GM18907 (cell line): Measurements from ENCODE around the gene ABCA7.
"Not testable (repeated sequence)": the region's sequence is repeated elsewhere in the genome, so short reads cannot be mapped to it uniquely, and the experiment has no call there.

Experiments used
- ATAC-seq: cut with Tn5 transposase; IDR thresholded peaks from one replicate; pipeline ENCODE4 v1.9.1; 2021; ENCODE audit warnings: mild to moderate bottlenecking, moderate library complexity; ENCODE audit not compliant: unreplicated experiment

The ABCA7 gene

DNA sequence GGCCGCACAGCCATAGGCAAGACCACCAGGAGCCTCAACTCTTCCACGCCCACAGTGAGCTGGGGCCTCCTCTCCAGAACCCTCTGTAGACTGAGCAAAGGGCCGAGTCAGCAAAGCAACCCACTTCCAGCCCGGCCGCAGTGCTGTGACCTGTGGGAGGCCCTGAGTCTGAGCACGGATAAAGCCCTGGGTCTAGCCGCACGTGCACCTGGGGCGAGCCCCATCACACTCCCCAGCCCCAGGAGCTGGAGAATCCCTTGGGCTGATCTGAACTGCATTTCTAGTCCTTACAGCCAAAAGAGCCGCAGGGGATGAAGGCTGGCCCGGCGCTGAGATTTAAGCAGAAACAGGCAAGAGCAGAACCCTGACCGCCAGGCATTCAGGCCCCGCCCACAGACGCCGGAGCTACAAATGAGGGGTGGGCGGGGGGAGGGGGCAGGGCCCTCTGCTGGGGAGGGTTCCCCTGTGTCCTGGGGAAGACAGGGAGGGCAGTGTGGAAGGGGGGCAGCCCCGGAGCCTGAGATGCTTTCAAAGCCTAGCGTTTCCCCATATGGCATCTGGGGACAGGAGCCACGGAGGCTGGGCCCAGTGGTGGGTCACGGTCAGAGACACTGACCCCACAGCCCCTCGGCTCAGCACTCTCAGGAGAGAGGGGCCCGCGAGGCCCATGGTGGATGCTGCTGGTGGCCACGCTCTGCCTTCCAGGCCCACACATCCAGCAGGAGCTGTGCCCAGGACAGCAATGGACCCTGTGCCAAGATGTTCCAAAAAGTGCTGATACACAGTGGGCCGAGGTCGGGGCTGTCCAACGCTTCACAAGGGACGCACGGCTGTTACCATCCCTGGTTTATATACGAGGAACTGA lies 23.9 kb upstream of the ABCA7 start:
- ATAC-seq, result no peak

DNA sequence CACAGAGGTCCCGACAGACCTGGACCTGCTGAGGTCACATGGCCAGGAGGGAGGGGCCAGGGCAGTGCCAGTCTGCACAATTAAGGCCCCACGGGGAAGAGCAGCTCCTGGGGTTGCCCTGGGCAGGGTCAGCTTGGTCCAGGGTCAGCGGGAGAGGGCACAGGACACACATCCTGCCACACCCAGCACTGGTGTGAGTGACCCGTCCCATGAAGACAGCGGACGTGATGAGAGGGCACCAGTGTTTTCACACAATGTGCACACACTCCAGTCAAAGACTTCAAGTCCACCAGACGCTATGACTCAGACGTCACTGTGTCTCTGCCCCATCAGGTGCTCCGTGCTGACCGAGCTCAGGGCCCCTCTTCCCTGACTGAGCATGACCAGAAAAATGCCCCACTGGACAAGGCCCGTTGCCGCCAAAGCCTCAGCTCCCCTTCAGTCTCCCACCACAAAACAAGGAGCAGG lies 23.2 kb upstream of the ABCA7 start:
- no peak for ATAC-seq

DNA sequence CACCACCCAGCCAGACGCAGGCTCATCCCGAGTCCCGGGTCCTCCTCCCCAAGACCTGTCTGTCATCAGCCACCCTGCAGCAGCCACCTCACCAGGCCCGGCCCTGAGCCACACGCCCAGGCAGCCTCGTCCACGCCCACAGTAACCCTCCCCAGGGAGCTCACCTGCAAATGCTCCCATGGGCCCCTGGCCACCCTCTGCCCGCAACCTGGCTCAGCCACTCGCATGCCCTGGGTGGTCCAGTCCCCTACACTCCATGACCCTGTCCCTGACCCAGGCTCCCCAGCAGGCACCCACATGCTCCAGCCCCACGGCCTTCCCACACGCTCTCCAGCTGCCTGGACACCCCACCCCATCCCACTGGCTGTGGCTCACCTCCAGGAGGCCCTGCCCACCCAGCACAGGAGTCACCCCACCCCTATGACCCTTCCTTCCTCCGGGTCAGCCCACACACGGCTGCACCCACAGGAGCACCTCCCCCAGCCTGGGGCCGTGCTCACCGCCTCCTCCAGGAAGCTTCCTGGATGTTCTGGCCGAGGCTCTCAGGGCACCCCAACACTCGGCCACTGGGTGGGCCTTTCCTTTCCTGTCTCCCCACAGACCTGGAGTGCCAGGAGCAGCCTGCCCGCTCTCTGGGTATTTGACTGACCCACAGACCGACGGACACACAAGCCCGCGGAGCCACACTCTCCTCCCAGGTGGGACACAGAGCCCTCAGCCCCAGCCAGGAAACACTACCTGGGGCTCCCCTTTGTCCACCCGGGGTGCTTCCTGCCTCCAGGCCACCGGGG lies 22.6 kb upstream of the ABCA7 start:
- ATAC-seq, result no peak

DNA sequence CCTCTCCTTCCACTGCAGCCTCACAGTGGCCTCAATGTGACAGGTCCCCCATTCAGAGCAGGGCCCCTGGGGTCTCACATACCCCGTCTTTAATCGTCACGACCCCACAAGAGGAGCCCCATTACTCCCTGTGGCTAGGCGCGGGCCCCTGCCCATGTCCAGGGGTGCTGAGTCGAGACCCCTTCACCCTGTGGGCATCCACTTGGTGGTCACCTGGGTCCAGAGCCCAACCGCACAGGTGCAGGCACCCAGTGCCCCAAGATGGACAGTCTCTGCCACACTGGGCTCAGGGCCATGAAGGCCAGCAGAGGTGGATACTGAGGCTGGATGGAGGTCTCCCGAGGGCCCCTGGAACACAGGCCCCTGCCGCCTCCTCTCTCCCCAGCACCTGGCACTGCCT lies 22.0 kb upstream of the ABCA7 start:
- ATAC-seq, result no peak

DNA sequence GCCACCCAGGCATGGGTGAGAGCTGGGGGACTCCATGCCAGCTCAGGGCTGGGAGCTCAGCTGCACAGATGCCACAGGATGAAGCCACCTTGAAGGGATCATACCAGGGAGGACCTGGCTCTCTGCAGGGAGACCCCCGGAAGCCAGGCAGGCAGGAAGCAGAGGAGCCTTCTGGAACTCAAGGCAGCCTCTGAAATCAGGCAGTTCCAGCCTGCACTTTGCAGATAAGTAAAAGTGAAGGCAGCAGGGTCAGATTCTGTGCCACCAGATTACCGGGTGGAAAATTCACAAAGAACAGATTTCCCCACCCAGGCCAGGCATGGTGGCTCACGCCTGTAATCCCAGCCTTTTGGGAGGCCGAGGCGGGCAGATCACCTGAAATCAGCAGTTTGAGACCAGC lies 21.5 kb upstream of the ABCA7 start:
- ATAC-seq, result no peak

DNA sequence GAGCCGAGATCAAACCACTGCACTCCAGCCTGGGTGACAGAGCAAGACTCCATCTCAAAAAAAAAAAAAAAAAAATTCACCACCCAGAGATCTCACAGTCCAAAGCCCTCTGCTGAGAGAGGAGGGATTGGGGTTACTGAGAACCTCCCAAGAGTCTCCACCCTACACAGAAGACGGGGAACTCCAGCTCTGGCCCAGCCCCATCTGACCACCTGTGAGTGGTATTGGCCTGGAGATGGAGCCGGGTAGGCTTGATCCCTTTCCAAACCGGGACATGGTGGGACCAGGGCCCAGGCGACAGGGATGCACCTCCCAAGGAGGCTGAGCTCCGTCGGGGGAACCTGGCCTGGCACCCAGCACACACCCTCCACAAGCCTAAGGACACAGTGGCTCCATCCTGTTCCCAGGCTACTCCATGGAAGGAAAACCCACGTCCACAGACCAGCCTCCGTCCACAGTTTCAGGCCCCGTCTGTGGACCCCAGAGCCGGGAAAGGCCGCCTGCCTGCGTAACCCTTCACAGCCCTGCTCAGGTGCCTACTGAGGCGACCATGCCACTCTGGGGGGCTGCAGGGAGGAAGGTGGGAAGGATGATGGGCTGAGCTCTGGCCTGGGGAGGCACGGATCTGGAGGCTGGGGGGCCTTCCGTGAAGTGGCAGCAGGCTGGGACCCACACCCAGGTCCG lies 20.8 kb upstream of the ABCA7 start:
- ATAC-seq, result no peak

DNA sequence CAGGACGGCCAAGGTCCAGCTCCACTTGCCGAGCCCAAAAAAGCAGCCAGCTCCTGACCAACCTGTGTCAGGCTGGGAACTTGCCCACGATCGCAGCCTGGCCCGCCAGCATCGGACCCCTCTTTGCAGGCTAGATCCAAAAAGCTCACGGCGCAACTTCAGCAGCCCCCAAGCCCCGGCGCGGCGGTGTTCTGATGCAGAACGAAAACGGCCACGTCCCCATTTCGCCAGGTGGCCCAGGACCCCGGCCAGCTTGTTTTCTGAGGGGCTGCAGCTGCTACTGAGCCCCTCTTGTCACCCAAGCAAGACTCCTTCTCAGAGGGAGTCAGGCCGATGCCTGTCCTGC lies 20.3 kb upstream of the ABCA7 start:
- ATAC-seq, result no peak

DNA sequence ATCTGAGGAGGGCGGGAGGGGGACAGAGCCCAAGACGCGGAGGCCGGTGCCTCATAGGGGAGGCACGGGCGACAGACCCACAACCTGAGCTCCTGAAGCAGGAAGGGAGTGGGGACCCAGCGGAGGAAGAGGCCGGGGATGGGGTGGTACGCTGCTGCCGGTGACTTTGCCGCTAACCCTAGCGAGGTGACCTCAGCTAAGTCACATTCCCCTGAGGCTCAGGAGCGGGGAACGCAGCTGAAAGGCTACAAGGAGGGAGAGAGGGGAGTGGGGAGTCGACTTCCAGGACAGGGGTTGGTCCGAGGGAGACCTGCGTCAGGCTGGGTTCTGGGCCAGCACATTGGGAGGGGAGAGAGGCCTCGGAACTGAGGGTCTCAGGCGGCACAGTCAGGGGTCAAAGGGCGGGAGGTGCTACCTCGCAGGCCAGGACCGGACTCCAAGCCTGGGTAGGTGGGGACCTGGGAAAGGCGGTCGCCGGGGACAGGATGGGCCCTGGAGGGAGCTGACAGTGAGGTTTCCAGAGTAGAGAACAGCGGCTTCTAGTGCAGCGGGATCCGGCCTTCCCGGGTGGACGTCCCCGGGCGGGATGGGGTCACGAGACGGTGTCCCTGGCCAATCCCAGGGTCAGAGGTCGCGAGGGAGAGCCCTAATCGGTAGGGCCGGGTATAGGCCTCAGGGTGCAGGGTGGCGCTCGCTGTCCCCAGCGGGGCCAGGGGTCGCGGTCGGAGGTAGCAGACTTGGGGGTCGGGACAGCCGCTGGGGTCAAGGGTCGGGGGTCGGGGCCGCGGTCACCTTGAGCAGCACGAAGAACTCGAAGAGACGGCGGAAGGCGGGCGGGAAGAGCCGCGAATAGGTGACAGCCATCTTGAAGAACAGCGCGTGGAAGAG lies 19.7 kb upstream of the ABCA7 start:
- ATAC-seq, result peak; percentile 0

DNA sequence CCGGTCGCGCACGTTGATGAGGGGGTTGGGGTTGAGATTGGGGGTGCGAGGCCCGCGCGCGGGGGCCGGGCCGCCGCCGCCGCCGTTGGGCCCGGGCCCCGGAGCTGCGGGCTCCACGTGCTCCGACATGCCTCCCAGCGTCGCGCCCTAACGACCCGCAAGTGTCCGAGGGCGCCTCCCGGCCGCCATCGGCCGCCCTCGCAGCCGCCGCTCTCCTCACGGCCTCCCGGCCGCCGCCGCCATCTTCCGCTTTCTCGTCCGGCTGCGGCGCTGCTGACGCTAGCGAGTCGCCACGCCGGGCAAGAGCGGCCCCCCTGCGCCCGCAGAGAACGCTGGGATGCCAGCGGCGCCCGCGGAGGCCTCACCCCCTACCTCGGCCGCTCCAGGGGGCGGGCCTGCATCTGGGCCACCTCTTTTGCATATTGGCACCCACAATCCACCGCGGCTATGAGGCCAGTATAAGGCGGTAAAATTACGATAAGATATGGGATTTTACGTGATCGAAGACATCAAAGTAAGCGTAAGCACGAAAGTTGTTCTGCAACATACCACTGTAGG lies 19.0 kb upstream of the ABCA7 start, which contains the start of gene TMEM259:
Gene TMEM259, minus strand, starts transcription at position 256 of the 558 bp plus-strand sequence. Its CDS starts 127 bp downstream, at position 129.
- peak; percentile 75 for ATAC-seq

DNA sequence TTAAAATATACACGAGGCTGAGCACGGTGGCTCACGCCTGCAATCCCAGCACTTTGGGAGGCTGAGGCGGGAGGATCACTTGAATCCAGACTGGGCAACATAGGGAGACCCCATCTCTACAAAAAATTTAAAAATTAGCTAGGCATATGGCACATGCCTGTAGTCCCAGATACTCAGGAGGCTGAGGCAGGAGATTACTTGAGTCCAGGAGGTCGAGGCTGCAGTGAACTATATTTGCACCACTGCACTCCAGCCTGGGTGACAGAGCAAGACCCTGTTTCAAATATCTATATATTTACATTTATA lies 16.1 kb upstream of the ABCA7 start:
- ATAC-seq, result not testable (repeated sequence)

DNA sequence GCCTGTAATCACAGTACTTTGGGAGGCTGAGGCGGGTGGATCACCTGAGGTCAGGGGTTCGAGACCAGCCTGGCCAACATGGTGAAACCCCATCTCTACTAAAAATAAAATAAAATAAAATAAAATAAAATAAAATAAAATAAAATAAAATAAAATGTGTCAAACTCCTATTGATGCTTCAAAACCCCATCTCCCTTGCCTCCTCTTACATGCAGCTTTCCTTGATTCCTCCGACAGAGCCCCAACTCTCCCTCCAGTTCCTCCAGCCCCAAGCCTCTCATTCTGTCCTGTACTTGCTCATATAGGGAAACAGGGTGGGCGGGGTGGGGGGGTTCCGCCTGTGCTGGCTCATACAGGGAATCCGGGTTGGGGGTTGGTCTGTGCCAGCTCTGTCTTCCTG lies 14.8 kb upstream of the ABCA7 start:
- not testable (repeated sequence) for ATAC-seq

DNA sequence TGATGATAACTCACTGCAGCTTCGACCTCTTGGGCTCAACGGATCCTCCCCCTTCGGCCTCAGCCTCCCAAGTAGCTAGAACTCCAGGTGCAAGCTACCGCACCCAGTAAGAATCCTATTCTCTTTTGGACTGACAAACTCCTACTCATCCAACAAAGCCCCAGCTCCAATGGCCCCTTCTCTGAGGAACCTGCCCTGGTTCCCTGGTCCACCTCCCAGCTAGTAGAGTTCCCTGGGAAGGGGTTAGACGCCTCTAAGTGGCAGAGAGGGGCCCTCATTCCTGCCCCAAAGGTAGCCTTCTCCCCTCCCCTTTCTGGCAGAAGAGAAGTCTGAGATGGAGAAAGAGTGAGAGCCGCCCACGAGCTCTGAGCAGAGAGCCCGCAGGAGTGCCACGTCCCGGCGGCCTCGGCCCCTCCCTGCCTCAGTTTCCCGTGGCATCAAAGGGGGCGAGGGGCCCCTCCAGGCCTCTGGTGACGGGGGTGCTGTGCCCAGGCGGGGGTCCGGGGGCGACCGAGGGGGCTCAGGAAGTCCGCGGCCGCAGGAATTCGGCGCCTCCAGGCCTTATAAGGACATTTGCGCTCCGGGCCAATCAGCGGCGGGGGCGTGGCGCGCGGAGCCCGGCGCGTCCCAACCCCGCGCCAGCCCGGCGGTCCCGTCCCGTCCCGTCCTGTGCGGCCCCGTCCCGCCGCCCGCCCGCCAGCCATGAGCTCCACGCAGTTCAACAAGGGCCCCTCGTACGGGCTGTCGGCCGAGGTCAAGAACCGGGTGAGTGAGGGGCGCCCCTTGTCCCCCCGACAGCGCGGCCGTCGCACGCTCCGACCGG lies 13.7 kb upstream of the ABCA7 start, which contains the start of gene CNN2:
Gene CNN2, plus strand, starts transcription at position 649 of the 823 bp plus-strand sequence. Its CDS starts 54 bp downstream, at position 703.
- peak; percentile 44 for ATAC-seq

DNA sequence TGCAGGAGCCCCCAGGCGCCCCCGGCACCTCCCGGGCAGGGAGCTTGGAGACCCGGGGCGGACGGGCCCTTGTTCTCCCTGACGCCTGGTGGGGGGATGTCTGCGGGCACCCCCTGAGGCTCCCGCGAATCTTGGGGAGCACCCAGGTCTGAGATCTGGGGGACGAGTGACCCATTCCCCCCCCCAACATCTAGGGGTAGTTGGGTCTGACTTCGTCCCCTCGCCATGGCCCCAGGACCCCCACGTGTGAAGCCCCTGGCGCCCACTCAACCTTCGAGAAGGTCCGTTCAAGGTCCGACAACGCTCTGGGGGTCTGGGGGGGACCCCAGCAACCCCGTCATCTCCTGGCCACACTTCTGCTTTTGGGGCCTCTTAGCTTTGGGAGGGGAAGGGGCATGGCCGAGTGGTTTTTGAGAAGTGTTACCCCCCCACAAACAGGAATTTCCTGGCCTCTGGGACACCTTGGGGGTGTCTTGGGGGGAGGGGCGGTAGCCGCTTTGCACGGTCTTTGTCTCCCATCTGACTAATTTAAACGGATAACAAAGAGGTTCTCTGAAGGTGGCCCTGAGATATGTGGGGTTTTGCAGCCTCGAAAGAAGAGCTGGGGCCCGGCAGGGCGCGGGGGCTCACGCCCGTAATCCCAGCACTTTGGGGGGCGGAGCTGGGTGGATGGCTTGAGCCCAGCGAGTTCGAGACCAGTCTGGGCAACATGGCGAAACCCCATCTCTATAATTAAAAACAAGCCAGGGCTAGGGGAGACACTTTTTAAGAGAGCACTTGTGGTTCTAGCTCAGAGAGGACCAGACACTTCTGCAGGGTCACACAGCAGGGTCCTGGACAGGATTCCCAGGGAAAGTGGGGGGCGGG lies 12.9 kb upstream of the ABCA7 start:
- peak; percentile 6 for ATAC-seq

DNA sequence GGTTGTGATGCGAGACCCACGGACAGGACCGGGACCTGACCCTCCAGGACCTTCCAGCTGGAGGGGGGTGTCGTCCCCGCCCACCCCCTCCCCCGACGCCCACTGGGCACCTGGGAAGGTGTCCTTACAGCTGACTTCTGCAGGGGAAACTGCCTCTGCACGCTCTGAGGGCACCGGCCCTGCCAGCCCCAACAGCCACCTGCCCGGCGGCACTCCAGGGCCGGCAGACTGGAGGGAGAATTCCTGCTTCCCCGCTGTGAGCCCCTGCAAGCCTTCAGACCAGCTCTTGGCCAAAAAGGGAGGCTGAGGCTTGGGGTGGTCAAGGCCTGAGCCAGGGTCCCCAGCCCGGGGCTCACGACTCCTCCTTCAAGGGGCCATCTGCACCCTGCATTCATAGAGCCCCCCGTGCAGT lies 12.3 kb upstream of the ABCA7 start:
- no peak for ATAC-seq

DNA sequence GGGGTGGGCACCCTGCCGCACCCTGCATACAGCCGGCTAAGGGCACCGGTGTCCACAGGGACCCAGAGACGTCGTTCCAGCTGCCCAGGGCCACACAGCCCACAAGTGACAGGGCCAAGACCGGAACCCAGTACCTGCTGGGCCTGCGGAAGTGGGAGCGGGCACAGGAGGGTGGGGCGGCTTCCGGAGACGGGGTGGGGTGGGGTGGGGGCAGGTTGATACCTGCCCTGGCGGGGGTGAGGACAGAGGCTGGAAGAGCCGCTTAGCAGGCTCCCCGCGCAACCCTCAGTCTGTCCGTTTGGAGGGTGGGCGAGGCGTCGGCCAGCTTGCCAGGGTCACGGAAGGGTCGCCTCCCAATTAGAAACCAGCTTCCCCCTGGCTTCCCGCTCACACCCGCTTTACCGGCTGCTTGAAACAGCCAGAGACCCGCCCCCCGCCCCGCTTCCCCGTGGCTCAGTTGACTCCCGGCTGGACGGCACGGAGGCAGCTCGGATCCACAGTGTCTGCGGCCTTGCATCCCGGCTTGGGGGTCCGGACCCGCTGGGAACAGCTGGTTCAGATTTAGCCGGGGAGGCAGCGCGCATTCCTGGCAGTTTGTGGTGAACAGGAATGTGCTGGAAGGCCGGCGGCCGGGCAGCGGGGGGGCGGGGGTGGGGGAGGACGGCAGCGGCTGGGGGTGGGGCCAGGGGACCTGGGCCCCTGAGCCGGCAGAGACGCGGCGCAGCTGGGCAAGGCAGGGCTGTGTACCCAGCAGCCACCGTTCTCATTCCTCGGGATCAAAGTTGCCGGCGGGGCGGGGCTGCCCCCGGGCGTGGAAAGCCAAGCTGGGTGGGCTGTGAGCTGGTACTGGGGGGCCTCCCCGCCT lies 11.6 kb upstream of the ABCA7 start:
- ATAC-seq, result no peak

DNA sequence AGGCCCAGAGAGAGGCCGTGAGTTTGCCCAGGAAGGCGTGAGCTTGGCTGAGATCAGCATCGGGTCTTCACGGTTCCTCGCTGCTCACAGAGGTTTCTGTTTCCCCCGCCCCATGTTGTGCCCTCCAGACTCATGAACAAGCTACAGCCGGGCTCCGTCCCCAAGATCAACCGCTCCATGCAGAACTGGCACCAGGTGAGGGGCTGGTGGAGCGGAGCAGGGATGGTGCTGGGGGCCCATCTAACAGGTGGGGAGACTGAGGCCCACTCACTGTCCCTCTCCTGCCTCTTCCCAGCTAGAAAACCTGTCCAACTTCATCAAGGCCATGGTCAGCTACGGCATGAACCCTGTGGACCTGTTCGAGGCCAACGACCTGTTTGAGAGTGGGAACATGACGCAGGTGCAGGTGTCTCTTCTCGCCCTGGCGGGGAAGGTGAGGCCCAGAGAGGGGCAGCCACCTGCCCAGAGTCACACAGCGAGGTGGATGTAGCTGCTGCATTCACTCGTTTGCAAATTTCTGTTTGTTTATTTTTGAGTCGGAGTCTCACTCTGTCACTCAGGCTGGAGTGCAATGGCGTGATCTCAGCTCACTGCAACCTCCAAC lies 7.5 kb upstream of the ABCA7 start:
- no peak for ATAC-seq
